Vagina (tissue), 2 donors: ENCODE results near the gene ZBTB20. TPM values are rescaled to one million over a fixed set of nuclear protein-coding genes. Genes with fewer than 3 reads are reported as not detected.

ENCODE experiments used
- DNase-seq, 2 donors: peaks; one replicate each; pipeline ENCODE4 v3.0.0-alpha.2; 2017; ENCODE audit errors: extremely low spot score in 2 of 2
- H3K27ac ChIP-seq: fragments of 200-600 bp; sonication (generic); one replicate; pipeline ENCODE4 v1.5.1; 2019
- H3K27me3 ChIP-seq: fragments of 200-600 bp; sonication (generic); one replicate; pipeline ENCODE4 v1.5.1; 2019
- H3K36me3 ChIP-seq, 2 donors: fragments of 200-600 bp; sonication (generic); one replicate each; pipeline ENCODE4 v1.5.1; 2017 to 2019
- H3K4me1 ChIP-seq: fragments of 200-600 bp; sonication (generic); one replicate; pipeline ENCODE4 v1.5.1; 2019
- H3K4me3 ChIP-seq, 2 donors: fragments of 200-600 bp; sonication (generic); 1 replicate in 1 of 2; 2 replicates in 1 of 2; pipeline ENCODE4 v1.5.1; 2016 to 2019
- H3K9me3 ChIP-seq: fragments of 200-600 bp; sonication (generic); one replicate; pipeline ENCODE4 v1.5.1; 2019
- POLR2A ChIP-seq, 2 donors: fragments of 450-650 bp; IDR thresholded peaks; one replicate each; pipeline ENCODE4 v1.6.1; 2017; ENCODE audit warnings: antibody characterized with exemption in 2 of 2, mild to moderate bottlenecking in 2 of 2, moderate library complexity in 2 of 2
- POLR2AphosphoS5 ChIP-seq, 2 donors: sonication (generic); formaldehyde crosslinking; IDR thresholded peaks; one replicate each; pipeline ENCODE4 v1.9.0; 2017; ENCODE audit warnings: antibody characterized with exemption in 2 of 2, mild to moderate bottlenecking in 2 of 2, low read depth in 1 of 2; ENCODE audit not compliant: insufficient read depth in 1 of 2
- intact Hi-C: fragments of 100-400 bp; cut with DNase I; formaldehyde crosslinking; loops from one replicate; pipeline ENCODE4 v1.15.1; 2023
- total RNA-seq: library from RNA; depleted of rRNA; stranded (reverse); fragments of >200 nt; gene quantifications from one replicate; pipeline ENCODE4 v1.2.3, GENCODE V29; 2016
- TF ChIP-seq, protein P1 (sequence below), 3 experiments: fragments of 450-650 bp in 2 of 3; fragments of 200-600 bp in 1 of 3; sonication (generic) in 1 of 3; IDR thresholded peaks; one replicate each; pipeline ENCODE4 v1.5.1; 2017 to 2019; ENCODE audit warnings: antibody characterized with exemption in 3 of 3, mild to moderate bottlenecking in 2 of 3, moderate library complexity in 2 of 3

Gene ZBTB20
- total RNA-seq, 1 donor from 2014 or later, result 64.8 TPM

GRCh38 chr3:114384558-114384903, 762.6 kb downstream of the ZBTB20 start:
- H3K4me3 ChIP-seq, result peak overlapping the region; percentile 26 to 41
- H3K27me3 ChIP-seq, result no peaks in the 10 kb centered on the region
- H3K9me3 ChIP-seq, result no peaks in the 10 kb centered on the region
- peaks cover 25% of the 10 kb centered on the region for H3K4me1 ChIP-seq
- no peak for DNase-seq
- intact Hi-C loops, result loop anchor here (10.0 kb wide), 1 partner anchor 710 kb away; no protein-coding TSS in a partner anchor
- H3K27ac ChIP-seq, result peak overlapping the region; percentile 81
- TF ChIP-seq POLR2A (IDR thresholded peaks at IDR 0.05) (no peak), POLR2AphosphoS5 (IDR thresholded peaks at IDR 0.05; ENCODE audit: insufficient read depth in 1 of 2, low read depth in 1 of 2) (no peak)
- TF ChIP-seq, protein P1, sequence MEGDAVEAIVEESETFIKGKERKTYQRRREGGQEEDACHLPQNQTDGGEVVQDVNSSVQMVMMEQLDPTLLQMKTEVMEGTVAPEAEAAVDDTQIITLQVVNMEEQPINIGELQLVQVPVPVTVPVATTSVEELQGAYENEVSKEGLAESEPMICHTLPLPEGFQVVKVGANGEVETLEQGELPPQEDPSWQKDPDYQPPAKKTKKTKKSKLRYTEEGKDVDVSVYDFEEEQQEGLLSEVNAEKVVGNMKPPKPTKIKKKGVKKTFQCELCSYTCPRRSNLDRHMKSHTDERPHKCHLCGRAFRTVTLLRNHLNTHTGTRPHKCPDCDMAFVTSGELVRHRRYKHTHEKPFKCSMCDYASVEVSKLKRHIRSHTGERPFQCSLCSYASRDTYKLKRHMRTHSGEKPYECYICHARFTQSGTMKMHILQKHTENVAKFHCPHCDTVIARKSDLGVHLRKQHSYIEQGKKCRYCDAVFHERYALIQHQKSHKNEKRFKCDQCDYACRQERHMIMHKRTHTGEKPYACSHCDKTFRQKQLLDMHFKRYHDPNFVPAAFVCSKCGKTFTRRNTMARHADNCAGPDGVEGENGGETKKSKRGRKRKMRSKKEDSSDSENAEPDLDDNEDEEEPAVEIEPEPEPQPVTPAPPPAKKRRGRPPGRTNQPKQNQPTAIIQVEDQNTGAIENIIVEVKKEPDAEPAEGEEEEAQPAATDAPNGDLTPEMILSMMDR (IDR thresholded peaks at IDR 0.05), result no peak
- H3K36me3 ChIP-seq, result peaks cover 0 to 10% of the 10 kb centered on the region in 2 donors

DNA sequence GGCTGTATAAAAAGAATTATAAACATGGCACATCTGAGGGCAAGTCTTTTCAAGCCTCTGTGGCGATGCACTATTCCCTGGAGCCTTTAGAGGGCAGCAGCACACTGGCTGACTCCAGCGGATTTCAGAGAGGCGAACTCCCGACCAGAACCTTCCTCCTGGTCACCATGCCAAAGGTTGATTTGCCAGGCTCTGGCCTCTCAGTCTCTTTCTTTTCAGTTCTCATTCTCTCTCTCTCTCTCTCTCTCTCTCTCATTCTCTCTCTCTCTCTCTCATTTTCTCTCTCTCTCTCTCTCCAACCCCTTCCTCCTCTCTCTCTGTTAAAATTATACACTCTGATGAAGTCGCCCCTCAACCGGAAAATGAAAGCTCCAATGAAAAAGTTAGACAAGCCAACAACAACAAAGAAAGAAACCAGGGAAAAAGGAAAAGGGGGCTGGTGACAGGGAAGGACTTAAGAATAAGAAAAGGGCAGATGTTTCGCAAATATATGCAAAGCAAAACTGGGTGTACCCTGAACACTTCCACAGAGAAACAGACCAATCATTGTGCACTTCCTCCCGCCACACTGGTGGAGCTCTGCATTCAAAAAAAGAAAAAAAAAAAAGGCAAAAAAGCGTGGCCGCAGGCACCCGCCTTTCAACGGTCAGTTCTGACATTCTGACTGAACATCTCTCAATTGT, 763.1 kb downstream of the ZBTB20 start:
- Histone ChIP-seq H3K9me3 (no peaks in the 10 kb centered on the region), H3K4me3 (peak overlapping the region; percentile 26 to 41), H3K27me3 (no peaks in the 10 kb centered on the region), H3K27ac (peak overlapping the region; percentile 81), H3K36me3 (peaks cover 0 to 10% of the 10 kb centered on the region in 2 donors), H3K4me1 (peaks cover 28% of the 10 kb centered on the region)
- intact Hi-C loops, result loop anchor here (10.0 kb wide), 1 partner anchor 711 kb away; no protein-coding TSS in a partner anchor
- DNase-seq, result no peak
- TF ChIP-seq POLR2A (IDR thresholded peaks at IDR 0.05), result no peak
- peak in 1 of 2 donors; percentile 6 for TF ChIP-seq POLR2AphosphoS5 (IDR thresholded peaks at IDR 0.05; ENCODE audit: insufficient read depth in 1 of 2, low read depth in 1 of 2)
- TF ChIP-seq, protein P1 (IDR thresholded peaks at IDR 0.05), result peak; percentile 58 to 79 (median 76)

- peak overlapping the region; percentile 67 for H3K27ac ChIP-seq
- intact Hi-C loops, result loop anchor here (10.0 kb wide), 1 partner anchor 715 kb away; no protein-coding TSS in a partner anchor
- DNase-seq, result no peak
- no peaks in the 10 kb centered on the region for H3K36me3 ChIP-seq
- peaks cover 28% of the 10 kb centered on the region for H3K4me1 ChIP-seq
- H3K4me3 ChIP-seq, result no peak overlapping the region
- H3K9me3 ChIP-seq, result no peaks in the 10 kb centered on the region
- TF ChIP-seq POLR2AphosphoS5 (IDR thresholded peaks at IDR 0.05; ENCODE audit: insufficient read depth in 1 of 2, low read depth in 1 of 2) (no peak), POLR2A (IDR thresholded peaks at IDR 0.05) (no peak)
- TF ChIP-seq, protein P1 (IDR thresholded peaks at IDR 0.05), result no peak
- H3K27me3 ChIP-seq, result no peaks in the 10 kb centered on the region
Observed at GRCh38 chr3:114380233-114380651, 766.8 kb downstream of the ZBTB20 start.

DNA sequence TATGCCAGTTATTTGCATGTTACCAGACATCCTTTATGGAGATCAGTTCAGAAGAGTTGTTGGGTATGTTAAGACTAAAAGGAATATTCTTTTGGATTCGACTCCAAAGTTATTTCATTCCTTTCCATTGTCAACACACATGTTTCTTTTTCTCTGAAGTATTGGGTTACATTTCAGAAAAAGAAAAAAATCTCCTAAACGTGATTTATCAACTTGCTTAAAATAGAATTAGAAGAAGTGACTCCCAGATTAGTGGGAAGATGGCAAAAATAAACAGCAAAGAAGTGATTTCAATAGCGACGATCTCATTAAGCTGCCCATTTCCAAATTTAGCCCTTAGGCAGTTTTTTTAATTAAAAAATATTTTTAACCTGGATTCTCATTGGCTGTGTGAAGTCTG, 767.8 kb downstream of the ZBTB20 start:
- no peaks in the 10 kb centered on the region for H3K27me3 ChIP-seq
- H3K36me3 ChIP-seq, result no peaks in the 10 kb centered on the region
- no peak overlapping the region for H3K4me3 ChIP-seq
- TF ChIP-seq, protein P1 (IDR thresholded peaks at IDR 0.05), result no peak
- TF ChIP-seq POLR2AphosphoS5 (IDR thresholded peaks at IDR 0.05; ENCODE audit: insufficient read depth in 1 of 2, low read depth in 1 of 2) (no peak), POLR2A (IDR thresholded peaks at IDR 0.05) (no peak)
- H3K4me1 ChIP-seq, result peaks cover 25% of the 10 kb centered on the region
- H3K9me3 ChIP-seq, result no peaks in the 10 kb centered on the region
- no peak for DNase-seq
- H3K27ac ChIP-seq, result peak overlapping the region; percentile 67
- intact Hi-C loops, result no loop called here

DNA sequence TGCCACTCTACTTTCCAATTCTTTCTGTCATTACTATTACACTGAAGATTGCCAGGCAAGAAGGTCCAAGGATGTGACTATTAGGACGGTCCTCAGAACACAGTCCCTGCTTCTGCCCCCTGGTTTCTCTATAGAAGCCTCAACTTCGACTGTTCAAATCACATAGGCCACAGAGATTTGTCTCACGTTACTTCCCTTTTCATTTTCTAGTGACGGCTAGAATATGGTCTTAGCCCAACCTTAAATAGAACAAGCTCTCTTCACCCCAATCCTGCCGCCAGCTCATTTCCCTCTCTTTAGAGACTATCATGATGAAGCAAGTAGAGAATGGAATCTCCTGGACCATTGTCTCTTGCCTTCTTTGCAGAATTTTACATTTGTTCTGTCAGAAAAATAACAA, 768.3 kb downstream of the ZBTB20 start:
- no peak overlapping the region for H3K4me3 ChIP-seq
- no peak for TF ChIP-seq POLR2AphosphoS5 (IDR thresholded peaks at IDR 0.05; ENCODE audit: insufficient read depth in 1 of 2, low read depth in 1 of 2)
- no peak for TF ChIP-seq POLR2A (IDR thresholded peaks at IDR 0.05)
- TF ChIP-seq, protein P1 (IDR thresholded peaks at IDR 0.05), result no peak

More for the DNA sequence above, 768.3 kb downstream of the ZBTB20 start:
- no peaks in the 10 kb centered on the region for H3K9me3 ChIP-seq
- H3K4me1 ChIP-seq, result peaks cover 25% of the 10 kb centered on the region
- DNase-seq, result no peak
- peak overlapping the region; percentile 29 for H3K27ac ChIP-seq
- intact Hi-C loops, result no loop called here
- no peaks in the 10 kb centered on the region for H3K27me3 ChIP-seq
- no peaks in the 10 kb centered on the region for H3K36me3 ChIP-seq
